Measurements from ENCODE around the gene UBASH3B. TPM values are rescaled to one million over a fixed set of nuclear protein-coding genes. Genes with fewer than 3 reads are reported as not detected.
A peak's percentile ranks its signal among the peaks of the same experiment; 100 is the strongest.

The UBASH3B gene
- total and polyA plus RNA-seq, 2 experiments from 2014 or later, result 5.1 to 11.1 TPM

DNA sequence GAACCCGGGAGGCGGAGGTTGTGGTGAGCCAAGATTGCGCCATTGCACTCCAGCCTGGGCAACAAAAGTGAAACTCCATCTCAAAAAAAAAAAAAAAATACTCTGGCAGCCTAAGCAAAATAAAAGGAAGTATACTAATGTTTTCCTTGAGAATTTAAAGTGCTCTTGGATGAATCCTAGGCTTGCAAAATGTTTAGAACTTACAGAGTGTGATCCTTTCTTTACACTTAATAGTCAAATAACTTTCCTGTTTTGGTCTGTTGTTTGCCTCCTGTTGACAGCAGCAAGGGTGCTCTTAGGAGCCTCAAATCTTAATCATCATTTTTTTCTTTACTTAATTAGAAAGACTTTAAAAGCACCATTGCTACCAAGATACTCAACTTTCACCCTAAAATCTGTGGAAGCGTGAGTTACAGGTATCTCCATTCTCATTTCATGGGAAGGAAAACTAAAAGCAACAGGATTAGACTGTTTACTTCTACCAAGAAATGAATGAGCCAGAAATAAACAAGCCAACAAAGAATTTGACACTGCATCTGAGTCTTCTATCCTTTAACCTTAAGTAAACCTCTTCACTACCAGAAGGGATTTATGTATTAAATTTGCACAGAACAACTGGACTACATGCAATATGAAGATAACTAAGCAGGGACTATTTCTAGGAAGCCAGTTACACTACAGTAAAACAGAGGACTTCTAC lies 144.0 kb downstream of the UBASH3B start:
- no peaks in the 10 kb centered on the region for H4K20me1 ChIP-seq (ENCODE audit: insufficient read depth, poor library complexity, severe bottlenecking)
- H3K4me3 ChIP-seq, result no peak overlapping the region
- no peaks in the 10 kb centered on the region for H3K27me3 ChIP-seq
- TF ChIP-seq EZH2 (IDR thresholded peaks at IDR 0.05; ENCODE audit: borderline replicate concordance), result no peak
- no peak for TF ChIP-seq EZH2phosphoT487 (IDR thresholded peaks at IDR 0.05; ENCODE audit: low read depth, severe bottlenecking, unreplicated experiment)
- TF ChIP-seq, protein P1, sequence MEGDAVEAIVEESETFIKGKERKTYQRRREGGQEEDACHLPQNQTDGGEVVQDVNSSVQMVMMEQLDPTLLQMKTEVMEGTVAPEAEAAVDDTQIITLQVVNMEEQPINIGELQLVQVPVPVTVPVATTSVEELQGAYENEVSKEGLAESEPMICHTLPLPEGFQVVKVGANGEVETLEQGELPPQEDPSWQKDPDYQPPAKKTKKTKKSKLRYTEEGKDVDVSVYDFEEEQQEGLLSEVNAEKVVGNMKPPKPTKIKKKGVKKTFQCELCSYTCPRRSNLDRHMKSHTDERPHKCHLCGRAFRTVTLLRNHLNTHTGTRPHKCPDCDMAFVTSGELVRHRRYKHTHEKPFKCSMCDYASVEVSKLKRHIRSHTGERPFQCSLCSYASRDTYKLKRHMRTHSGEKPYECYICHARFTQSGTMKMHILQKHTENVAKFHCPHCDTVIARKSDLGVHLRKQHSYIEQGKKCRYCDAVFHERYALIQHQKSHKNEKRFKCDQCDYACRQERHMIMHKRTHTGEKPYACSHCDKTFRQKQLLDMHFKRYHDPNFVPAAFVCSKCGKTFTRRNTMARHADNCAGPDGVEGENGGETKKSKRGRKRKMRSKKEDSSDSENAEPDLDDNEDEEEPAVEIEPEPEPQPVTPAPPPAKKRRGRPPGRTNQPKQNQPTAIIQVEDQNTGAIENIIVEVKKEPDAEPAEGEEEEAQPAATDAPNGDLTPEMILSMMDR (IDR thresholded peaks at IDR 0.05; ENCODE audit: poor library complexity), result no peak
- H3K79me2 ChIP-seq, result no peaks in the 10 kb centered on the region
- H3K4me2 ChIP-seq, result no peak overlapping the region
- H3K36me3 ChIP-seq (replicated peaks; ENCODE audit: insufficient read depth, low read depth), result no peaks in the 10 kb centered on the region
- no peaks in the 10 kb centered on the region for H3K4me1 ChIP-seq (ENCODE audit: insufficient read depth)
- DNase-seq (ENCODE audit: low spot score), result no peak
- H2AFZ ChIP-seq, result no peak overlapping the region
- H3K9me2 ChIP-seq (replicated peaks; ENCODE audit: insufficient read depth), result no peaks in the 10 kb centered on the region
- no peak overlapping the region for H3K27ac ChIP-seq
- 83% methylated on average over 4 of the region's 4 CpGs for WGBS (ENCODE audit: low lambda C conversion rate, missing lambda C conversion rate)
- no peaks in the 10 kb centered on the region for H3K9me3 ChIP-seq (ENCODE audit: low read depth)

DNA sequence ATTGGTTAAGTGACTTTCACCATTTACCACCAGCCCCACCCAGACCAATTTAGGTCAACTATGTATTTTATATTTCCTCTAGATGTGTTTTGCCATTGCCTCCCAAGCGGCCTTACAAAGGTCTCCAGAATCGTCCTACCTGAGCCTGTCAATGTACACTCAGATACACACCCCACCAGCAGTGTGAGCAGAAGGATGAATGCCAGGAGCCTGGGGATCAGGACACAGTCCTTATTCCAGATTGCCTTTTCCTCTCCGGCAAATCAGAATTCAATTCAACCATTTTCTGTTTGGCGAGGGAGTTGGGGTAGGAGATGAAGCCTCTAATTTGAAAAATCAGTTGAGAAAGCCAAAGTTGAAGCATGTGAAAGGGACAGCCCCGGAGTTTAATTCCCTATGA lies 147.4 kb downstream of the UBASH3B start:
- Histone ChIP-seq H3K4me2 (no peak overlapping the region), H2AFZ (no peak overlapping the region), H3K27me3 (no peaks in the 10 kb centered on the region), H3K9me3 (ENCODE audit: low read depth) (no peaks in the 10 kb centered on the region), H3K27ac (no peak overlapping the region), H3K9me2 (replicated peaks; ENCODE audit: insufficient read depth) (no peaks in the 10 kb centered on the region), H3K4me3 (no peak overlapping the region), H3K4me1 (ENCODE audit: insufficient read depth) (no peaks in the 10 kb centered on the region), H3K36me3 (replicated peaks; ENCODE audit: insufficient read depth, low read depth) (no peaks in the 10 kb centered on the region), H3K79me2 (no peaks in the 10 kb centered on the region), H4K20me1 (ENCODE audit: insufficient read depth, poor library complexity, severe bottlenecking) (no peaks in the 10 kb centered on the region)
- 89% methylated on average over 5 of the region's 5 CpGs for WGBS (ENCODE audit: low lambda C conversion rate, missing lambda C conversion rate)
- TF ChIP-seq, protein P1 (IDR thresholded peaks at IDR 0.05; ENCODE audit: poor library complexity), result no peak
- no peak for TF ChIP-seq EZH2 (IDR thresholded peaks at IDR 0.05; ENCODE audit: borderline replicate concordance)
- no peak for TF ChIP-seq EZH2phosphoT487 (IDR thresholded peaks at IDR 0.05; ENCODE audit: low read depth, severe bottlenecking, unreplicated experiment)
- no peak for DNase-seq (ENCODE audit: low spot score)

DNA sequence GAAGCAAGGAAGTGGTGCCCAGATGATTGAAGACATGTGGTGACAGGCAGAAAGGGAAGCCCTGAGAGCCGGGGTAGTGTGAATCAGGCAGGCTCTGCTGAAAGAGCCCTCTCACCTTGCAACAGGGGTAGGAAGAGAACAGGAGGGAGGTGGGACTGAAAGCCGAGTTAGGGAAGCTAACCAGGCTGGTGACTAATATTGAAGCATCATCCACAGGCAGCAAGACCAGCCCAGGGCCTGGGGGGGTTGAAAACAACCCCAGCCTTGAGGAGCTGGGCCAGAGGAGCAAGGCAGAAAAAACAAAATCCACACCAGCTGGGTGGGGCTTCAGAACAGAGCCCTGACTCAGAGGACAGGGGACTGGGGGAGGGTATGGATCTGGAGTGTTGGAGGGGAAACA lies 147.8 kb downstream of the UBASH3B start:
- no peak for DNase-seq (ENCODE audit: low spot score)
- Histone ChIP-seq H4K20me1 (ENCODE audit: insufficient read depth, poor library complexity, severe bottlenecking) (no peaks in the 10 kb centered on the region), H3K4me2 (no peak overlapping the region), H3K36me3 (replicated peaks; ENCODE audit: insufficient read depth, low read depth) (no peaks in the 10 kb centered on the region), H3K27me3 (no peaks in the 10 kb centered on the region), H3K4me3 (no peak overlapping the region), H3K9me3 (ENCODE audit: low read depth) (no peaks in the 10 kb centered on the region), H2AFZ (no peak overlapping the region), H3K27ac (peak overlapping the region; percentile 30), H3K9me2 (replicated peaks; ENCODE audit: insufficient read depth) (no peaks in the 10 kb centered on the region), H3K4me1 (ENCODE audit: insufficient read depth) (no peaks in the 10 kb centered on the region), H3K79me2 (no peaks in the 10 kb centered on the region)
- 61% methylated on average over 2 of the region's 2 CpGs for WGBS (ENCODE audit: low lambda C conversion rate, missing lambda C conversion rate)
- TF ChIP-seq EZH2phosphoT487 (IDR thresholded peaks at IDR 0.05; ENCODE audit: low read depth, severe bottlenecking, unreplicated experiment), result no peak
- TF ChIP-seq EZH2 (IDR thresholded peaks at IDR 0.05; ENCODE audit: borderline replicate concordance), result no peak
- TF ChIP-seq, protein P1 (IDR thresholded peaks at IDR 0.05; ENCODE audit: poor library complexity), result no peak
